Stimulated activated CD8-positive, alpha-beta memory T cell treated with anti-CD3 and anti-CD28 coated beads, Interleukin-15, amount 100 ng/mL, for 1 hour (primary cell): ENCODE measurements around the gene ARL6.
"Not testable (repeated sequence)": the region's sequence is repeated elsewhere in the genome, so short reads cannot be mapped to it uniquely, and the experiment has no call there.

Experiments used
- DNase-seq: peaks from one replicate; pipeline ENCODE4 v3.0.0-alpha.2; 2020; ENCODE audit warnings: low read depth

Gene ARL6

GRCh38 chr3:97821774-97822358 is 57.3 kb downstream of the ARL6 start, which contains the start of gene CRYBG3:
TSS of gene CRYBG3 (plus strand) at chr3:97822011. CDS start at chr3:97822207, 196 bp downstream.
- DNase-seq = peak; percentile 50

- no peak for DNase-seq
These were observed 57.8 kb downstream of the ARL6 start for GRCh38 chr3:97822359-97822775.

GRCh38 chr3:97823046-97824004 is 58.8 kb downstream of the ARL6 start:
- DNase-seq = no peak

- no peak for DNase-seq
These were observed 60.5 kb downstream of the ARL6 start for GRCh38 chr3:97825101-97825500.

- no peak for DNase-seq
These were observed 63.3 kb downstream of the ARL6 start for GRCh38 chr3:97827741-97828471.

- DNase-seq = no peak
These were observed 64.6 kb downstream of the ARL6 start for GRCh38 chr3:97829198-97829597.

GRCh38 chr3:97830638-97831037 is 66.1 kb downstream of the ARL6 start:
- DNase-seq = no peak

- DNase-seq = no peak
These were observed 66.6 kb downstream of the ARL6 start for GRCh38 chr3:97831140-97831539.

- not testable (repeated sequence) for DNase-seq
These were observed 68.6 kb downstream of the ARL6 start for GRCh38 chr3:97833184-97833583.

- no peak for DNase-seq
These were observed 71.2 kb downstream of the ARL6 start for GRCh38 chr3:97835761-97836160.

GRCh38 chr3:97838393-97838792 is 73.8 kb downstream of the ARL6 start:
- DNase-seq = no peak

- DNase-seq = no peak
These were observed 75.4 kb downstream of the ARL6 start for GRCh38 chr3:97839944-97840343.

GRCh38 chr3:97841304-97841703 is 76.7 kb downstream of the ARL6 start:
- DNase-seq = no peak

- no peak for DNase-seq
These were observed 77.4 kb downstream of the ARL6 start for GRCh38 chr3:97841956-97842355.

- DNase-seq = no peak
These were observed 84.2 kb downstream of the ARL6 start for GRCh38 chr3:97848779-97849178.
